ENCODE measurements around the gene GLYR1.

GLYR1 gene

DNA sequence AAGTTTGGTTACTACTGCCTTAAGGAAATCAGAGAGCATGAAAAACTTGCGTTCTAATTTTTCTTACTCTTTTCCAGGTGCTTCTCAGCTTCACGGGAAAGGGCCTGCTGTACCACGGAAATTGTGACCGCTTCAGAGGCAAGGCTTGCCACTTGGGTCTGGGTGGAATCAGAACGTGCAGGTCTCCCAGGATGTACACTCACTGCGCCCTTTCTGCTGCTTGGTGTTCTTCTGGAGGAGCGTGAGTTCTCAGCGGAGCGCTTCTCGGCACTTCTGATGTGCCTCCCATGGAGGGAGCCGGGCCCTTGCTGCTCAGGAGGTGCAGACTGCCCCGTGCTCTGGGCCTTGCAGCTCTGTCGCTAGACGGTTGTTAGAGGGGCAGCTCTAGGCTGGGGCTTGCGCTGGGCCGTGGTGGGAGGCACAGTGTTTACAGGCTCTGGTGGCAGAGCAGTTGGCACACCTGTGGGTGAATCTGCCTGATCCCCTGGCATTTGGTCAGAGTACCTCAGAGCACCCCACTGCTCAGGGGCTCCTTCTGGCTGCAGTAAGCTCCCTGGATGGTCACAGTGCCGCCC lies 33.0 kb upstream of the GLYR1 start:
- DNase-seq (ENCODE audit: low read depth, low spot score), result no peak

GRCh38 chr16:4879049-4879448 lies 32.0 kb upstream of the GLYR1 start:
- DNase-seq (ENCODE audit: low read depth, low spot score), result no peak

GRCh38 chr16:4877380-4877685 lies 30.2 kb upstream of the GLYR1 start:
- no peak for DNase-seq (ENCODE audit: low read depth, low spot score)

DNA sequence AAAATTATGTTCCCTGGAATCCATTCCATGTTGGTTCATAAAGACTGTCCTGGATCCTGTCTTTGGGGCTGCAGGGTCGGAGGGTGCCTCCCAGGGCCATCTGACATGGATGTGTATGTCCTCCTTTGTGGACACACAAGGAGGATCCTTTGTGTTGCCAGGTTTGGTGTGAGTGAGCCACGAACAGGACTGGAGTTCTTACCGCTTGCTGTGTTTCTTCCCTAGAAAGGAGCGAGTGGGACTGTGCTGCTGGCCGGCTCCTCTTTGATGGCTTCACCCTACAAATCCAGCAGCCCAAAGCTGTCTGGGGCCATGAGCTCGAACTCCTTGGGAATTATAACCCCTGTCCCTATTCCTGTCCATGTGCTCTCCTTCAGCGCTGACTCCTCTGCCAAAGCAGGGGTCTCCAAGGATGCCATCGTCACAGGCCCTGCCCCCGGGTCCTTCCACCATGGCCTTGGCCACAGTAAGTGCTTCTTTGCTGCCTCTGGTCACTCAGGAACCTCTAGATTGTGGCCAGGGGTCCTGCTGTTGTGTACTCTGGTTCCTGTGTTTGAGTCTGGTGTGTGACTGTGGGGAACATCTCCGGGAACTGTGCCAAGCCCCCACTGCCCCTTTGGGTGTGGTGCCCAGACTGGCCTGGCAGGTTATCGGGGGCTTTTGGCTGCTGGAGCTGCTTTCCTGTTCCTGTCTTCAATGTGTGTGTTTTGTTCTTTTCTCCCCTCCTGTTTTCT lies 29.7 kb upstream of the GLYR1 start:
- no peak for DNase-seq (ENCODE audit: low read depth, low spot score)

DNA sequence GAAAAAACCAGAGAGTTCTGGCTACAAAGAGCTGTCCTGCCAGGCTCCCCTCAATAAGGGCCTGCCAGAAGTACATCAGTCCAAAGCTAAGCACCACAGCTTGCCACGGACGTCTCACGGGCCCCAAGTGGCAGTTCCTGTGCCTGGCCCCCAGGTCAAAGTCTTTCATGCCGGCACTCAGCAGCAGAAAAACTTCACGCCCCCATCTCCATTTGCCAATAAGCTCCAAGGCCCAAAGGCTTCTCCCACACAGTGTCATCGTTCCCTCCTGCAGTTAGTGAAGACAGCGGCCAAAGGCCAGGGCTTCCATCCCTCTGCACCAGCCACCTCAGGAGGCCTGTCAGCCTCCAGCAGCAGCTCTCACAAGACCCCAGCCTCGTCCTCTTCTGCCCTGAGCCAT lies 27.6 kb upstream of the GLYR1 start:
- DNase-seq (ENCODE audit: low read depth, low spot score), result no peak

GRCh38 chr16:4873091-4873490 lies 26.0 kb upstream of the GLYR1 start:
- DNase-seq (ENCODE audit: low read depth, low spot score), result no peak

- DNase-seq (ENCODE audit: low read depth, low spot score), result no peak
These were observed 24.0 kb upstream of the GLYR1 start for GRCh38 chr16:4871071-4871470.

GRCh38 chr16:4870138-4870671 lies 23.1 kb upstream of the GLYR1 start:
- no peak for DNase-seq (ENCODE audit: low read depth, low spot score)

DNA sequence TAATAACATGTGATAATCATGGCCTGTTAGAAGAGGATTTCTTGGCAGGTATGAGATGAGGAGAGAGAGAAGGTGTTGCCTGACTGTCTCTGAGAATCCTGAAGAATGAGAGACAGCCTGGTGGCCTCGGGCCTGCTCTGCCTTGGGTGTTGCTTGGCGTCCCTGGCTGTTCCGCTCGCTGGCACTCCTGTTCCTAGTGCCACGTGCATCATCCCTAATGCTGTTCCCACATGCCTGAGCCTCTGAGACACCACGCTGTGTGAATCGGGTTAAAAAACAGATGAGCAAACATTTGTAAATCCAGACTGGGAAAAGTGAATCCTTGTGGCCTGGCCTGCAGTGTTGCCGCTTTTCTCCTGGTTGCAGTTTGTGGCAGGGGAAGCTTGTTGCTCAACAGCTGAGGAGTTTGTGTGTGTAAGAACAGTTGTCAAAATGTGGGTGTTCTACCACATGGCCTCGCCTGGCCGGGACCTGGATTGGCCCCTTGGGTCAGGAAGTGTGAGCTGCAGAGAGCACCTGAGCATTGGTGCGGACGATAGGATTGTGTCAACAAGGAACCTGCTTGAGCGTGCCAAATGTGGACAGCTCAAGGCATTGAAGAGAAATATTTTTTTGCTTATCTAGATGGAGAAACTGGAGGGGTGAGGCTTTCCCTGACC lies 22.2 kb upstream of the GLYR1 start:
- no peak for DNase-seq (ENCODE audit: low read depth, low spot score)

- DNase-seq (ENCODE audit: low read depth, low spot score), result no peak
These were observed 21.4 kb upstream of the GLYR1 start for GRCh38 chr16:4868535-4868934.

- DNase-seq (ENCODE audit: low read depth, low spot score), result no peak
These were observed 20.9 kb upstream of the GLYR1 start for GRCh38 chr16:4868026-4868425.

- DNase-seq (ENCODE audit: low read depth, low spot score), result no peak
These were observed 19.5 kb upstream of the GLYR1 start for GRCh38 chr16:4866586-4866985.

DNA sequence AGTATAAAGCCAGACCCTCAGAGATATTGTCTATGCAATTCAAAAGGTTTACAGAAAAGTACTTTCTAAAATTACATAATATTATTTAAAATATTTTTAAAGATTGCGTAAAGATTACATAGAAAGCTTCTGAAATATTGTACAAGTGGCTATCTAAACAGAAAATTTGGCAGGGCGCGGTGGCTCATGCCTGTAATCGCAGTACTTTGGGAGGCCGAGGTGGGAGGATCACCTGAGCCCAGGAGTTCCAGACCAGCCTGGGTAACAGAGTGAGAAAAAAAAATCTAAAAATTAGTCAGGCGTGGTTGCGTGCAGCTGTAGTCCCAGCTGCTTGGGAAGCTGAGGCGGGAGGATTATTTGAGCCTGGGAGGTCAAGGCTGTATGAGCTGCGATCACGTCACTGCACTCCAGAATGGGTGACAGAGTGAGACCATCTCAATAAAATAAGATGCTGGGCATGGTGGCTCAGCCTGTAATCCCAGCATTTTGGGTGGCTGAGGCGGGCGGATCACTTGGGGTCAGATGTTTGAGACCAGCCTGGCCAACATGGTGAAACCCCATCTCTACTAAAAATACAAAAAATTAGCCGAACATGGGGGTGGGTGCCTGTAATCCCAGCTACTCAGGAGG lies 18.3 kb upstream of the GLYR1 start:
- DNase-seq (ENCODE audit: low read depth, low spot score), result no peak

- no peak for DNase-seq (ENCODE audit: low read depth, low spot score)
These were observed 17.6 kb upstream of the GLYR1 start for GRCh38 chr16:4864728-4865127.

- DNase-seq (ENCODE audit: low read depth, low spot score), result no peak
These were observed 15.6 kb upstream of the GLYR1 start for GRCh38 chr16:4862639-4863038.

- DNase-seq (ENCODE audit: low read depth, low spot score), result no peak
These were observed 13.7 kb upstream of the GLYR1 start for GRCh38 chr16:4860727-4861342.

- DNase-seq (ENCODE audit: low read depth, low spot score), result no peak
These were observed 12.8 kb upstream of the GLYR1 start for GRCh38 chr16:4859900-4860255.

DNA sequence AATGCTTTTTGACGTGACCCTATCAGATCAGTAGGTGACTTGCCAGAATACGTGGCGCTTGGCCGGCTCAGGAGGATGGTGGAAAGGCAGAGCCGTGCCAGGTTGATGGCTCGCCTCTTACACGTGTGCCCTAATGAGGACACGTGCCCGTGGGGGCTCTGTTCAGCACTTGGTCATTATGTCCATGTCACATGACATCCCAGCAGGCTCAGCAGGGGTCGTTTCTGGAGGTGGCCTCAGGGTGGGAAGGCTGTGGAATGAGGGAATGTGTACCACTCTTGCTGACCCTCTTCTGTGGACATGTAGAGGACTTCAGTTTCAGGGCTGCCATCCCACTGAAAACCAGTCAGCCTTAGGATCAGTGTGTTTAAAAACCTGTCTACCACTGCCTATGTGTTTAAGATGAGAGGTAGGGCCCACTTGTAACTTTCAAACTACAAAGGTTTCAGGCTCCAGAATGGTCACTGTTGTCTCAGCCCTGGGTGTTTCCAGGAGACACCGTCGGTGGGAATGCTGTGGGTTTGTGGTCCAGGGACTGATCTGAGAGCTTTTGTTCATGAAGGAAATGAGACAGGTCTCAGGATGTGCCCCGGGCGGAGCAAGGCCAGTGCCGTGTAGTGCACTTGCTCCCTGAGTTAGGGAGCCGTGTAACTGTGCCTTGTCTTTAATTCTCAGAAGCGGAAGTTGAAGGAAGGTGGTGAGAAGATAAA lies 12.3 kb upstream of the GLYR1 start:
- no peak for DNase-seq (ENCODE audit: low read depth, low spot score)

DNA sequence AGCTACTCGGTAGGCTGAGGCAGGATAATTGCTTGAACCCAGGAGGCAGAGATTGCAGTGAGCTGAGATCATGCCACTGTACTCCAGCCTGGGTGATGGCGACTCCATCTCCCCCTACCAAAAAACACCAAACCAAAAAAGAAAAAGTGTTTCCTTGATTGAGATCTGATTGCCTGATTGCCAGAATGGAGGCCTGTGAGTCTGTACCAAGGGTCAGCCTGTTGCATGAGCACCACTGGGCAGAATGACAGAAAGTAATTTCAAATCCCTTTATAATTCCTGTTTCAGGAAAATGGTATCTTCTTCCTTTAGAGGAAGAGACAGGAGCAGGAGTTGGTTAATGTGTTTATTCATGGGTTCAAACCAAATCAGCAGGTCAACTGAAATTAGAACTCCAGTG lies 8.7 kb upstream of the GLYR1 start:
- DNase-seq (ENCODE audit: low read depth, low spot score), result no peak

DNA sequence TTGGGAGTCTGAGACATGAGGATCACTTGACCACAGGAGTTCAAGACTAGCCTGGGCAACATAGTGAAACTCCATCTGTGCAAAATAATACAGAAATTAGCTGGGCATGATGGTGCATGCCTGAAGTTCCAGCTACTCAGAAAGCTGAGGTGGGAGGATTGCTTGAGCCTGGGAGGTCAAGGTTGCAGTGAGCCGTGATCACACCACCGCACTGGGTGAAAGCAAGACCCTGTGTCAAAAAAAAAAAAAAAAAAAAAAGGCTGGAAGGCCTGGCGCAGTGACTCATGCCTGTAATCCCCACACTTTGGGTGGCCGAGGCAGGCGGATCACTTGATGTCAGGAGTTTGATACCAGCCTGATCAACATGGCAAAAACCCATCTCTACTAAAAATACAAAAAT lies 8.3 kb upstream of the GLYR1 start:
- no peak for DNase-seq (ENCODE audit: low read depth, low spot score)

DNA sequence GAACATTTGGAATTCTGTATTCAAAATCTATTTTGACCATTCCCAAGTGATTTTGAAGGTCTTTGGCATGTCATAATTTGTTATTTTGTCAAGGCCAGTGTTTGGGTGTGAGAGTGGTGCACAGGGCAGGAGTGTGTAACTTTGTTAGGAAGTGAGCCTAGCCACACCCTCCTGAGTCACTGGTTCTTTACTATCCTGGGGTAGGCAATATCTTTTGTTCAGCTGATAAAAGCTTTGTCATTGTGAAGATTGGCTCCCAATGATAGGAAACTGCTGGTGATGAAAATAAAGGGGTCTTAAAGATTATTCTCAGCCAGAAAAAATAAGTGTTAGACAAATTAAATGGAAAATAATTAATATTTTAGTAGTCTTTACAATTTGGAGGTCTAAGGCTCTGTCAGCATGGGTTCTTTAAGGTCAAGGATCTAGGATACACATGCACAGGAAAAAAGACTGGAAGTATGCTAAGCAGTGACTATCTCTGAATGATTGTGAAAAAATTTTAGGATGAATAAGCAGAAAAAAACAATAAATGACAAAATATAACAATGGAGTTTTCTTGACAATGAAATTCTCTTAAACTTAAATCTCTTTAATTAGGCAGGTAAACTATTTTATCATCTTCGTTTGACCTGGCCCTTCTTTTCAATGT lies 5.3 kb upstream of the GLYR1 start:
- DNase-seq (ENCODE audit: low read depth, low spot score), result no peak

All from ELF-1 (cell line).